GM12878 (cell line): Measurements from ENCODE around the gene GRIK3. TPM values are rescaled to one million over a fixed set of nuclear protein-coding genes. Genes with fewer than 3 reads are reported as not detected.

ENCODE experiments used
- ATAC-seq: fragments of 200-7000 bp; cut with Tn5 transposase; 3 replicates; pipeline ENCODE4 v1.9.1; 2020; ENCODE audit warnings: mild to moderate bottlenecking, moderate library complexity
- BruUV-seq: library from RNA; stranded (reverse); fragments of 400-500 nt; replicated peaks from 2 replicates; lab custom pipeline; 2021; lab: Mats Ljungman, UMichigan
- CTCF ChIA-PET: fragments of 300-600 bp; sonication (Branson Sonifier 250); formaldehyde crosslinking; extraction: SDS; loops from one replicate; lab custom pipeline; 2021; ENCODE audit warnings: inconsistent platforms; lab: Yijun Ruan, JAX
- POLR2A ChIA-PET: fragments of 350-600 bp; formaldehyde crosslinking; extraction: SDS; loops from one replicate; lab custom pipeline; 2021; ENCODE audit warnings: inconsistent platforms; lab: Charles Lee
- RAD21 ChIA-PET: fragments of 300-600 bp; sonication (Branson Sonifier 250); formaldehyde crosslinking; loops from one replicate; lab custom pipeline; 2023; ENCODE audit warnings: antibody characterized with exemption; ENCODE audit not compliant: unreplicated experiment; lab: Charles Lee
- SMC1A ChIA-PET: fragments of 300-600 bp; sonication (Branson Sonifier 250); formaldehyde crosslinking; loops from one replicate; lab custom pipeline; 2023; ENCODE audit not compliant: unreplicated experiment, uncharacterized antibody; lab: Charles Lee
- DNase-seq: peaks from one replicate; pipeline ENCODE4 v3.0.0-alpha.2; 2011; ENCODE audit warnings: low read depth, low spot score
- FAIRE-seq: peaks from 3 replicates; lab custom pipeline; 2011; peaks lifted over from hg19 to GRCh38; lab: Jason Lieb, UNC
- H2AFZ ChIP-seq: 2 replicates; pipeline ENCODE4 v1.6.0; 2011; ENCODE audit warnings: low read depth, low read length, control low read depth; ENCODE audit not compliant: control insufficient read depth
- H3K27ac ChIP-seq: 2 replicates; pipeline ENCODE4 v1.5.1; 2011; ENCODE audit warnings: control low read depth; ENCODE audit not compliant: control insufficient read depth, insufficient read depth
- H3K27me3 ChIP-seq, 2 experiments: replicated peaks in 1 of 2; 2 replicates each; pipeline versions ENCODE4 v1.6.0 to v1.6.1; 2011; ENCODE audit warnings: low read length in 1 of 2; ENCODE audit not compliant: control insufficient read depth in 2 of 2, insufficient read depth in 2 of 2
- H3K36me3 ChIP-seq, 2 experiments: 2 replicates each; pipeline ENCODE4 v1.5.1; 2011; ENCODE audit warnings: low read length in 1 of 2; ENCODE audit not compliant: control insufficient read depth in 2 of 2, insufficient read depth in 2 of 2
- H3K4me1 ChIP-seq: 2 replicates; pipeline ENCODE4 v1.6.1; 2011; ENCODE audit warnings: mild to moderate bottlenecking, low read length, moderate library complexity, mixed read lengths; ENCODE audit not compliant: control insufficient read depth, insufficient read depth
- H3K4me2 ChIP-seq: 2 replicates; pipeline ENCODE4 v1.6.0; 2011; ENCODE audit warnings: control low read depth; ENCODE audit not compliant: control insufficient read depth, insufficient read depth
- H3K4me3 ChIP-seq: fragments of 200-600 bp; sonication (generic); 2 replicates; pipeline ENCODE4 v1.5.1; 2016
- H3K79me2 ChIP-seq: 2 replicates; pipeline ENCODE4 v1.6.0; 2011; ENCODE audit warnings: low read length; ENCODE audit not compliant: control insufficient read depth, insufficient read depth
- H3K9ac ChIP-seq: 2 replicates; pipeline ENCODE4 v1.8.0; 2011; ENCODE audit warnings: low read length, control low read depth, mixed read lengths; ENCODE audit not compliant: control insufficient read depth, insufficient read depth
- H3K9me3 ChIP-seq: replicated peaks from 3 replicates; pipeline ENCODE4 v1.5.1; 2011; ENCODE audit warnings: mild to moderate bottlenecking, low read length; ENCODE audit not compliant: control insufficient read depth, insufficient read depth
- H4K20me1 ChIP-seq: 2 replicates; pipeline ENCODE4 v1.6.0; 2011; ENCODE audit not compliant: control insufficient read depth, insufficient read depth
- MEF2A ChIP-seq: IDR thresholded peaks from 2 replicates; pipeline ENCODE4 v1.6.1; 2011; ENCODE audit warnings: low read depth, mild to moderate bottlenecking, low read length, moderate library complexity; ENCODE audit not compliant: insufficient read depth
- MXI1 ChIP-seq: fragments of 150-350 bp; IDR thresholded peaks from 2 replicates; pipeline ENCODE4 v1.6.1; 2011; ENCODE audit warnings: low read depth, mild to moderate bottlenecking, inconsistent platforms, low read length, improper control_type of control experiment
- SREBF2 ChIP-seq: IDR thresholded peaks from 2 replicates; pipeline ENCODE4 v1.6.1; 2012; ENCODE audit warnings: mild to moderate bottlenecking, low read length
- ZSCAN29 ChIP-seq: fragments of 450-650 bp; IDR thresholded peaks from 2 replicates; pipeline ENCODE4 v1.6.1; 2017; ENCODE audit warnings: mild to moderate bottlenecking, moderate library complexity
- WGBS: methylation state at CpG from one replicate; pipeline ENCODE4 v1.1.6; 2016; ENCODE audit warnings: low lambda C conversion rate; ENCODE audit not compliant: insufficient replicate concordance, insufficient coverage; ENCODE audit errors: missing lambda C conversion rate; 5-methylcytosine and 5-hydroxymethylcytosine counted together
- in situ Hi-C: fragments of 300-500 bp; cut with MboI; formaldehyde crosslinking; loops from 9 replicates; pipeline ENCODE4 v1.14.3; 2018; ENCODE audit warnings: mixed read lengths
- intact Hi-C: fragments of 100-400 bp; cut with micrococcal nuclease; formaldehyde crosslinking; loops from one replicate; pipeline ENCODE4 v1.14.2; 2022; ENCODE audit not compliant: unreplicated experiment
- polyA plus RNA-seq, 11 experiments: library from polyadenylated mRNA; depleted of rRNA in 4 of 11; unstranded in 6 of 11; stranded (reverse) in 5 of 11; fragments of >200 nt; fragmentation: Nextera tagmentation in 4 of 11; fragmentation: Illumina TruSeq in 1 of 11; extraction: Ambion mirVana in 4 of 11; extraction: Trizol in 1 of 11; gene quantifications; 1 replicate in 1 of 11; 2 replicates in 10 of 11; pipeline versions ENCODE4 v1.2.1 to v1.2.3, GENCODE V29; 2011 to 2016; ENCODE audit warnings: inconsistent platforms in 2 of 11, missing spikeins in 2 of 11, low read depth in 1 of 11
- total RNA-seq, 4 experiments: library from RNA; depleted of rRNA in 3 of 4; stranded (reverse); fragments of >200 nt in 3 of 4; fragmentation: Illumina TruSeq in 1 of 4; extraction: Trizol in 1 of 4; gene quantifications; 2 replicates each; pipeline versions ENCODE4 v1.2.1 to v1.2.3, GENCODE V29; 2013 to 2021
- TF ChIP-seq, protein P1 (sequence below): fragments of 450-650 bp; formaldehyde crosslinking; IDR thresholded peaks from 2 replicates; pipeline ENCODE4 v1.4.0; 2022; ENCODE audit warnings: mild to moderate bottlenecking, moderate library complexity
- TF ChIP-seq, protein P2 (sequence below): IDR thresholded peaks from 2 replicates; pipeline ENCODE4 v1.6.1; 2011; ENCODE audit warnings: mild to moderate bottlenecking, low read depth, low read length, moderate library complexity; ENCODE audit not compliant: insufficient replicate concordance
- TF ChIP-seq, protein P3 (sequence below), 3 experiments: IDR thresholded peaks in 2 of 3; conservative IDR thresholded peaks in 1 of 3; 2 replicates each; pipeline ENCODE4 v1.5.1; 2011; ENCODE audit warnings: low read depth in 3 of 3, low read length in 3 of 3, mild to moderate bottlenecking in 3 of 3, control low read depth in 2 of 3, moderate library complexity in 2 of 3, inconsistent platforms in 1 of 3, mixed read lengths in 1 of 3; ENCODE audit not compliant: control insufficient read depth in 2 of 3, insufficient read depth in 1 of 3; ENCODE audit errors: extremely low read depth in 1 of 3

The GRIK3 gene
- total and polyA plus RNA-seq, 10 of the 15 experiments (the other 5 are each of a cell fraction or from before 2014, with no cell fraction given), result not detected

DNA sequence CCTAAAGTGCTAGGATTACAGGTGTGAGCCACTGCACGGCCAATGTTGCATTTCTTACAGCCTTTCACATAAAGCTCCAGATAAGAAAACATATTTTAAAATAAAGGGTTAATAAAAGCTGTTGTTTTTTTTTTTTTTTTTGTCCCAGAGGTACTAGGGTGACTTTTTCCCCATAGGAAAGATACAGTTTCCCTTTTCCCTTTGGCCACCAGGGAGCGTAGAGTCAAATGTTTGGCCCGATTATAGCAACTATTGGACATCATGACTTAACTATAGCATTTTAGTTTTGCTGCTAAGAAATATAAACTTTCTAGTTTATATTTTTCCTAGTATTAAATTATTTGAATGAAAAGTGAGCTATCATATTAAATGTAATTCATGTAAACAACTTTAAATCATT lies 31.4 kb downstream of the GRIK3 start (continued):
- TF ChIP-seq, protein P1, sequence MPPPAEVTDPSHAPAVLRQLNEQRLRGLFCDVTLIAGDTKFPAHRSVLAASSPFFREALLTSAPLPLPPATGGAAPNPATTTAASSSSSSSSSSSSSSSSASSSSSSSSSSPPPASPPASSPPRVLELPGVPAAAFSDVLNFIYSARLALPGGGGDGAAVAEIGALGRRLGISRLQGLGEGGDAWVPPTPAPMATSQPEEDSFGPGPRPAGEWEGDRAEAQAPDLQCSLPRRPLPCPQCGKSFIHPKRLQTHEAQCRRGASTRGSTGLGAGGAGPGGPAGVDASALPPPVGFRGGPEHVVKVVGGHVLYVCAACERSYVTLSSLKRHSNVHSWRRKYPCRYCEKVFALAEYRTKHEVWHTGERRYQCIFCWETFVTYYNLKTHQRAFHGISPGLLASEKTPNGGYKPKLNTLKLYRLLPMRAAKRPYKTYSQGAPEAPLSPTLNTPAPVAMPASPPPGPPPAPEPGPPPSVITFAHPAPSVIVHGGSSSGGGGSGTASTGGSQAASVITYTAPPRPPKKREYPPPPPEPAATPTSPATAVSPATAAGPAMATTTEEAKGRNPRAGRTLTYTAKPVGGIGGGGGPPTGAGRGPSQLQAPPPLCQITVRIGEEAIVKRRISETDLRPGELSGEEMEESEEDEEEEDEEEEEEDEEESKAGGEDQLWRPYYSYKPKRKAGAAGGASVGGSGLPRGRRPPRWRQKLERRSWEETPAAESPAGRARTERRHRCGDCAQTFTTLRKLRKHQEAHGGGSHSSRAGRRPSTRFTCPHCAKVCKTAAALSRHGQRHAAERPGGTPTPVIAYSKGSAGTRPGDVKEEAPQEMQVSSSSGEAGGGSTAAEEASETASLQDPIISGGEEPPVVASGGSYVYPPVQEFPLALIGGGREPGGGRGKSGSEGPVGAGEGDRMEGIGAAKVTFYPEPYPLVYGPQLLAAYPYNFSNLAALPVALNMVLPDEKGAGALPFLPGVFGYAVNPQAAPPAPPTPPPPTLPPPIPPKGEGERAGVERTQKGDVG (CRISPR knock-in tag), result no peak

DNA sequence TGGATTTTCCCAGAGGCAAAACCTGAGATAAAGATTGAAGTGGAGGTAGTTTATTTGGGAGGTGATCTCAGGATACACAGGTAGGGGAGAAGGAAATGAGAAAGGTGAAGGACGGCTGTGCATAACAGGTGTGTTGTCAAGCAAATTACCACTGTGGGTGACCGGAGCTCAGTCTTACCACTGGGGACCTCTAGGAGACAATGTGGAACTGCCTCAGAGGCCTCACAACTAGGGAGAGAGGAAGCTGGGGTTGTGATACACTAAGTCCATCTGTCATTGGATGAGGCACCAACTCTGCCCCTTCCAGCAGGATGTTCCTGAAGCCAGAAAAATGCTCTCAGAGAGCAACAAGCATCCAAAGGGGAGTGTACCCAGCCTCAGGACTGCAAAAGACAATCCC lies 32.6 kb downstream of the GRIK3 start:
- ChIA-PET SMC1A (no interaction called here), CTCF (interaction anchor here (1.0 kb wide), 1 partner anchor 323 kb away, joined by 5 read pairs; no protein-coding TSS in a partner anchor), RAD21 (no interaction called here), POLR2A (no interaction called here)
- Histone ChIP-seq H3K9ac (no peak overlapping the region), H3K9me3 (no peaks in the 10 kb centered on the region), H3K79me2 (no peaks in the 10 kb centered on the region), H3K27ac (no peak overlapping the region), H3K36me3 (no peaks in the 10 kb centered on the region), H4K20me1 (no peaks in the 10 kb centered on the region), H3K27me3 (no peaks in the 10 kb centered on the region; a peak in 1 of 4 replicates), H2AFZ (no peak overlapping the region), H3K4me3 (no peak overlapping the region), H3K4me2 (no peak overlapping the region), H3K4me1 (no peaks in the 10 kb centered on the region)
- in situ Hi-C loops, result no loop called here
- no peak for DNase-seq
- FAIRE-seq, result no peak
- BruUV-seq, result no TSS peak
- intact Hi-C loops, result no loop called here
- ATAC-seq, result no peak
- WGBS, result 46% methylated on average over 2 of the region's 2 CpGs
- TF ChIP-seq SREBF2 (no peak), MXI1 (no peak), MEF2A (no peak), ZSCAN29 (no peak)
- TF ChIP-seq, protein P2, sequence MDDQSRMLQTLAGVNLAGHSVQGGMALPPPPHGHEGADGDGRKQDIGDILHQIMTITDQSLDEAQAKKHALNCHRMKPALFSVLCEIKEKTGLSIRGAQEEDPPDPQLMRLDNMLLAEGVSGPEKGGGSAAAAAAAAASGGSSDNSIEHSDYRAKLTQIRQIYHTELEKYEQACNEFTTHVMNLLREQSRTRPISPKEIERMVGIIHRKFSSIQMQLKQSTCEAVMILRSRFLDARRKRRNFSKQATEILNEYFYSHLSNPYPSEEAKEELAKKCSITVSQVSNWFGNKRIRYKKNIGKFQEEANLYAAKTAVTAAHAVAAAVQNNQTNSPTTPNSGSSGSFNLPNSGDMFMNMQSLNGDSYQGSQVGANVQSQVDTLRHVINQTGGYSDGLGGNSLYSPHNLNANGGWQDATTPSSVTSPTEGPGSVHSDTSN, result no peak
- TF ChIP-seq, protein P3, sequence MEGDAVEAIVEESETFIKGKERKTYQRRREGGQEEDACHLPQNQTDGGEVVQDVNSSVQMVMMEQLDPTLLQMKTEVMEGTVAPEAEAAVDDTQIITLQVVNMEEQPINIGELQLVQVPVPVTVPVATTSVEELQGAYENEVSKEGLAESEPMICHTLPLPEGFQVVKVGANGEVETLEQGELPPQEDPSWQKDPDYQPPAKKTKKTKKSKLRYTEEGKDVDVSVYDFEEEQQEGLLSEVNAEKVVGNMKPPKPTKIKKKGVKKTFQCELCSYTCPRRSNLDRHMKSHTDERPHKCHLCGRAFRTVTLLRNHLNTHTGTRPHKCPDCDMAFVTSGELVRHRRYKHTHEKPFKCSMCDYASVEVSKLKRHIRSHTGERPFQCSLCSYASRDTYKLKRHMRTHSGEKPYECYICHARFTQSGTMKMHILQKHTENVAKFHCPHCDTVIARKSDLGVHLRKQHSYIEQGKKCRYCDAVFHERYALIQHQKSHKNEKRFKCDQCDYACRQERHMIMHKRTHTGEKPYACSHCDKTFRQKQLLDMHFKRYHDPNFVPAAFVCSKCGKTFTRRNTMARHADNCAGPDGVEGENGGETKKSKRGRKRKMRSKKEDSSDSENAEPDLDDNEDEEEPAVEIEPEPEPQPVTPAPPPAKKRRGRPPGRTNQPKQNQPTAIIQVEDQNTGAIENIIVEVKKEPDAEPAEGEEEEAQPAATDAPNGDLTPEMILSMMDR (IDR thresholded peaks at IDR 0.05 in 2 of 3, conservative IDR thresholded peaks at IDR 0.05 in 1 of 3; ENCODE audit: control insufficient read depth in 2 of 3, extremely low read depth in 1 of 3, insufficient read depth in 1 of 3, low read depth in 3 of 3, low read length in 3 of 3), result 0 out of 6 replicates have a peak, but pooled peaks of 1 of the 3 experiments have one; percentile 1
